IMR-90 (cell line): Measurements from ENCODE around the gene BCL2. TPM values are rescaled to one million over a fixed set of nuclear protein-coding genes. Genes with fewer than 3 reads are reported as not detected.

ENCODE experiments used
- ATAC-seq: fragments of 200-7000 bp; cut with Tn5 transposase; 2 replicates; pipeline ENCODE4 v1.9.1; 2020; ENCODE audit warnings: low read depth, mild to moderate bottlenecking, moderate library complexity
- BruUV-seq: library from RNA; stranded (reverse); fragments of 400-500 nt; replicated peaks from 2 replicates; lab custom pipeline; 2021; lab: Mats Ljungman, UMichigan
- CTCF ChIA-PET: fragments of 300-600 bp; formaldehyde crosslinking; extraction: SDS; loops from one replicate; lab custom pipeline; 2021; ENCODE audit warnings: antibody characterized with exemption; lab: Yijun Ruan, JAX
- POLR2A ChIA-PET: fragments of 300-600 bp; sonication (Branson Sonifier 250); formaldehyde crosslinking; loops from one replicate; lab custom pipeline; 2022; ENCODE audit warnings: antibody characterized with exemption; ENCODE audit not compliant: unreplicated experiment; lab: Charles Lee
- DNase-seq: peaks from one replicate; pipeline ENCODE4 v3.0.0; 2013
- H2AFZ ChIP-seq: replicated peaks from 2 replicates; pipeline ENCODE3; 2013; ENCODE audit warnings: low read length, mild to moderate bottlenecking; ENCODE audit not compliant: poor library complexity
- H2AK5ac ChIP-seq: 2 replicates; pipeline ENCODE4 v1.6.1; 2013; ENCODE audit warnings: low read depth, low read length, inconsistent platforms
- H2AK9ac ChIP-seq: replicated peaks from 2 replicates; pipeline ENCODE3; 2013; ENCODE audit warnings: mild to moderate bottlenecking, low read depth, low read length, moderate library complexity; ENCODE audit not compliant: poor library complexity
- H2BK120ac ChIP-seq: 2 replicates; pipeline ENCODE4 v1.6.1; 2013; ENCODE audit warnings: low read depth, low read length, inconsistent platforms
- H2BK15ac ChIP-seq: 3 replicates; pipeline ENCODE4 v1.6.1; 2013; ENCODE audit warnings: low read depth, low read length, inconsistent platforms
- H2BK20ac ChIP-seq: 2 replicates; pipeline ENCODE4 v1.6.1; 2013; ENCODE audit warnings: low read depth, mild to moderate bottlenecking, inconsistent platforms, low read length, moderate library complexity
- H2BK5ac ChIP-seq: 2 replicates; pipeline ENCODE4 v1.6.1; 2013; ENCODE audit warnings: mild to moderate bottlenecking, low read depth, low read length, inconsistent platforms; ENCODE audit not compliant: poor library complexity, severe bottlenecking
- H3K14ac ChIP-seq: replicated peaks from 2 replicates; pipeline ENCODE4 v1.6.1; 2013; ENCODE audit warnings: low read depth, low read length, inconsistent platforms
- H3K18ac ChIP-seq: 2 replicates; pipeline ENCODE4 v1.6.1; 2013; ENCODE audit warnings: low read depth, low read length, control low read depth
- H3K23ac ChIP-seq: 2 replicates; pipeline ENCODE4 v1.6.1; 2013; ENCODE audit warnings: low read depth, low read length, inconsistent platforms
- H3K27ac ChIP-seq: 2 replicates; pipeline ENCODE4 v1.5.1; 2013; ENCODE audit warnings: mild to moderate bottlenecking, control low read depth, low read length; ENCODE audit not compliant: insufficient read depth
- H3K27me3 ChIP-seq: 2 replicates; pipeline ENCODE4 v1.6.1; 2013; ENCODE audit warnings: low read length; ENCODE audit not compliant: control insufficient read depth, insufficient read depth
- H3K36me3 ChIP-seq: 2 replicates; pipeline ENCODE4 v1.6.1; 2013; ENCODE audit warnings: low read length, mixed read lengths; ENCODE audit not compliant: control insufficient read depth, insufficient read depth
- H3K4ac ChIP-seq: 2 replicates; pipeline ENCODE4 v1.6.1; 2013; ENCODE audit warnings: low read depth, low read length, inconsistent platforms
- H3K4me1 ChIP-seq: 2 replicates; pipeline ENCODE4 v1.6.1; 2013; ENCODE audit warnings: low read length, mixed read lengths; ENCODE audit not compliant: control insufficient read depth, insufficient read depth
- H3K4me2 ChIP-seq: 2 replicates; pipeline ENCODE4 v1.6.1; 2013; ENCODE audit warnings: low read depth, mild to moderate bottlenecking, control low read depth, low read length, moderate library complexity
- H3K4me3 ChIP-seq: 2 replicates; pipeline ENCODE4 v1.5.1; 2013; ENCODE audit warnings: low read depth, mild to moderate bottlenecking, control low read depth, low read length, moderate library complexity; ENCODE audit not compliant: insufficient read depth
- H3K56ac ChIP-seq: 2 replicates; pipeline ENCODE4 v1.6.1; 2013; ENCODE audit warnings: low read length, inconsistent platforms; ENCODE audit not compliant: insufficient read depth; ENCODE audit errors: extremely low read depth
- H3K79me1 ChIP-seq, 2 experiments: 2 replicates each; pipeline ENCODE4 v1.6.1; 2013; ENCODE audit warnings: low read length in 2 of 2, inconsistent platforms in 1 of 2, low read depth in 1 of 2
- H3K9ac ChIP-seq: 2 replicates; pipeline ENCODE4 v1.6.1; 2013; ENCODE audit warnings: low read depth, low read length, control low read depth
- H3K9me1 ChIP-seq: 2 replicates; pipeline ENCODE4 v1.6.1; 2013; ENCODE audit warnings: low read length, inconsistent platforms; ENCODE audit not compliant: insufficient read depth
- H3K9me3 ChIP-seq: 2 replicates; pipeline ENCODE4 v1.6.1; 2013; ENCODE audit warnings: low read length; ENCODE audit not compliant: control insufficient read depth, insufficient read depth
- H4K20me1 ChIP-seq: 2 replicates; pipeline ENCODE4 v1.6.1; 2013; ENCODE audit warnings: low read length, inconsistent platforms; ENCODE audit not compliant: insufficient read depth
- H4K5ac ChIP-seq: 2 replicates; pipeline ENCODE4 v1.6.1; 2013; ENCODE audit warnings: mild to moderate bottlenecking, low read depth, low read length, control low read depth
- H4K8ac ChIP-seq, 2 experiments: 2 replicates each; pipeline ENCODE4 v1.6.1; 2013; ENCODE audit warnings: low read depth in 2 of 2, low read length in 2 of 2, control low read depth in 1 of 2, inconsistent platforms in 1 of 2
- H4K91ac ChIP-seq: 2 replicates; pipeline ENCODE4 v1.6.1; 2013; ENCODE audit warnings: low read depth, low read length, inconsistent platforms; ENCODE audit not compliant: insufficient read depth
- BHLHE40 ChIP-seq: fragments of 150-350 bp; IDR thresholded peaks from 2 replicates; pipeline ENCODE4 v1.6.1; 2016; ENCODE audit warnings: mild to moderate bottlenecking, low read depth, low read length
- CEBPB ChIP-seq: IDR thresholded peaks from 2 replicates; pipeline ENCODE4 v1.6.1; 2012; ENCODE audit warnings: low read depth, low read length, improper control_type of control experiment
- FOS ChIP-seq: fragments of 150-350 bp; IDR thresholded peaks from 2 replicates; pipeline ENCODE4 v1.6.1; 2016; ENCODE audit warnings: low read depth, low read length
- RAD21 ChIP-seq: IDR thresholded peaks from 2 replicates; pipeline ENCODE4 v1.6.1; 2012; ENCODE audit warnings: low read length, improper control_type of control experiment
- SMC3 ChIP-seq: fragments of 150-350 bp; IDR thresholded peaks from 2 replicates; pipeline ENCODE4 v1.6.1; 2016; ENCODE audit warnings: low read depth, mild to moderate bottlenecking, antibody characterized with exemption, low read length, moderate library complexity
- WGBS, 2 experiments: methylation state at CpG; one replicate each; pipeline versions ENCODE4 v1.1.5 to v1.1.7; 2013; ENCODE audit warnings: missing lambda C conversion rate in 2 of 2; ENCODE audit not compliant: insufficient read length in 1 of 2; ENCODE audit errors: extremely low coverage in 2 of 2; 5-methylcytosine and 5-hydroxymethylcytosine counted together
- dilution Hi-C: fragments of 300-500 bp; cut with HindIII; formaldehyde crosslinking; loops from one replicate; pipeline ENCODE4 v1.14.3; 2018; ENCODE audit warnings: low sequenced_read_pairs; ENCODE audit not compliant: unreplicated experiment
- in situ Hi-C: fragments of 300-500 bp; cut with MboI; formaldehyde crosslinking; loops from 3 replicates; pipeline ENCODE4 v1.14.3; 2019; ENCODE audit warnings: low sequenced_read_pairs, inconsistent platforms, mixed read lengths
- intact Hi-C: fragments of 100-400 bp; cut with micrococcal nuclease; formaldehyde crosslinking; loops from 2 replicates; pipeline ENCODE4 v1.10.0; 2022
- polyA plus RNA-seq, 3 experiments: library from polyadenylated mRNA; depleted of rRNA; stranded (reverse); fragments of >200 nt; gene quantifications; 2 replicates each; pipeline ENCODE4 v1.2.3, GENCODE V29; 2012; ENCODE audit warnings: low replicate concordance in 1 of 3
- total RNA-seq: library from RNA; depleted of rRNA; stranded (reverse); fragments of >200 nt; gene quantifications from 2 replicates; pipeline ENCODE4 v1.2.3, GENCODE V29; 2012
- TF ChIP-seq, protein P1 (sequence below): conservative IDR thresholded peaks from 2 replicates; pipeline ENCODE4 v1.5.1; 2012; ENCODE audit warnings: mild to moderate bottlenecking, low read depth, low read length, improper control_type of control experiment

Gene BCL2
- total and polyA plus RNA-seq, 2 of the 4 experiments (the other 2 are of a cell fraction) = 0.24 to 0.54 TPM

DNA sequence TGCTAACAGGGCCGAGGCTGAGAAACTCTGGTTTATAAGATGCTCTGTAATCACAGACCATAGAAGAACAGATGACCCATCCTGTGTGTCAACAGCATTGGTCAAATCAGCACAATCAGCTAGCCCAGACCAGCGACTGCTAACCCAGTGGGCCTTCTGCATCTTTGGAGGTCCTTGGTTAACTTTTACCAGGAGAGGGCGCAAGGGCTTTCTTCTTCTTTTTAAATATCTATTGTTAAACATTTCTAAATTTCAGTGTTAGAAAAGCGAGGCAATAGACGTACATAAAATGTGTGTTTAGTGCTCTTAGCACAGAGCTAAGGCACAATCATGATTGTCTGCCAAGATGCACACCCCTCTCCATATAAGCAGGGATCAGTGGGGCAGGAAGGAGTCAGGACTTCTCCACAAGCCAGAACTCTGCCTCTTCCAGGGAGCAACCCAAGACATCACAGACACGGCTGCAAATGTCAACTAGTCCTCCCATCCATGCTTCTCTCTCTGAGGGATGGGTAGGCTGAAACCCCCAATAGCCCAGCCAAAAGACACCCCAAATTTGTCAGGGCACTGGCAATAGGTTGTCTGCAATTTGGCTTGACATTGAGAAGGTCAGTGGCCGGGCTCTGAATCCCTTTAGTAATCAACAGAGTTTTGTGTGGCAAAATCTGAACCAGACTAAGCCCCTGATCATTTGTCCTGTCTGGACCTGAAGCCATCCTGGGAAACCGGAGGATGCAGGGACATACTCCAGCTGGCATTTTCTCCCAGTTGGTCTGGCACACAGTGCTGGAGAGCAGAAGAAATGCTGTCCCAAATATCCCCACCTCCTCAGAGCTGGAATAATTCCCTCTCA is 188.2 kb downstream of the BCL2 start:
- Histone ChIP-seq H4K8ac (no peak overlapping the region), H3K9me1 (no peaks in the 10 kb centered on the region), H3K79me1 (no peaks in the 10 kb centered on the region), H4K20me1 (no peaks in the 10 kb centered on the region), H3K23ac (no peak overlapping the region), H3K14ac (no peak overlapping the region), H3K4ac (no peak overlapping the region), H3K9me3 (no peaks in the 10 kb centered on the region), H3K9ac (no peak overlapping the region), H3K4me1 (no peaks in the 10 kb centered on the region), H3K27ac (no peak overlapping the region), H3K4me2 (peak overlapping the region; percentile 24; the same call in 1 of the 2 replicates), H4K5ac (no peak overlapping the region), H3K4me3 (no peak overlapping the region), H2BK20ac (no peak overlapping the region), H2AK5ac (no peak overlapping the region), H4K91ac (no peak overlapping the region), H2BK120ac (no peak overlapping the region), H3K36me3 (no peaks in the 10 kb centered on the region), H3K56ac (no peak overlapping the region), H2AFZ (peak overlapping the region; percentile 45), H3K18ac (no peak overlapping the region), H2AK9ac (no peak overlapping the region), H2BK15ac (no peak overlapping the region), H2BK5ac (no peak overlapping the region), H3K27me3 (peaks cover 14% of the 10 kb centered on the region)
- TF ChIP-seq SMC3 (peak; percentile 83), CEBPB (no peak), BHLHE40 (no peak), RAD21 (peak; percentile 71), FOS (no peak)
- TF ChIP-seq, protein P1, sequence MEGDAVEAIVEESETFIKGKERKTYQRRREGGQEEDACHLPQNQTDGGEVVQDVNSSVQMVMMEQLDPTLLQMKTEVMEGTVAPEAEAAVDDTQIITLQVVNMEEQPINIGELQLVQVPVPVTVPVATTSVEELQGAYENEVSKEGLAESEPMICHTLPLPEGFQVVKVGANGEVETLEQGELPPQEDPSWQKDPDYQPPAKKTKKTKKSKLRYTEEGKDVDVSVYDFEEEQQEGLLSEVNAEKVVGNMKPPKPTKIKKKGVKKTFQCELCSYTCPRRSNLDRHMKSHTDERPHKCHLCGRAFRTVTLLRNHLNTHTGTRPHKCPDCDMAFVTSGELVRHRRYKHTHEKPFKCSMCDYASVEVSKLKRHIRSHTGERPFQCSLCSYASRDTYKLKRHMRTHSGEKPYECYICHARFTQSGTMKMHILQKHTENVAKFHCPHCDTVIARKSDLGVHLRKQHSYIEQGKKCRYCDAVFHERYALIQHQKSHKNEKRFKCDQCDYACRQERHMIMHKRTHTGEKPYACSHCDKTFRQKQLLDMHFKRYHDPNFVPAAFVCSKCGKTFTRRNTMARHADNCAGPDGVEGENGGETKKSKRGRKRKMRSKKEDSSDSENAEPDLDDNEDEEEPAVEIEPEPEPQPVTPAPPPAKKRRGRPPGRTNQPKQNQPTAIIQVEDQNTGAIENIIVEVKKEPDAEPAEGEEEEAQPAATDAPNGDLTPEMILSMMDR = peak; percentile 75
- peak; percentile 59 for DNase-seq
- dilution Hi-C loops = no loop called here
- in situ Hi-C loops = loop anchor here (5.0 kb wide), 1 partner anchor 186 kb away; the partner anchor contains the start of gene BCL2
- peak; percentile 81 for ATAC-seq
- WGBS, 2 experiments = 30% methylated on average over 2 of the region's 8 CpGs; no CpG with 5 or more reads in 1 of the 2 experiments
- ChIA-PET CTCF (interaction anchor here (0.9 to 2.6 kb wide), 5 partner anchors 11 to 308 kb away, joined by 3 to 20 read pairs (median 4); no protein-coding TSS in a partner anchor), POLR2A (no interaction called here)
- BruUV-seq = no TSS peak
- intact Hi-C loops = loop anchor here (1.0 to 2.0 kb wide), 3 partner anchors 115 to 307 kb away; no protein-coding TSS in a partner anchor
